HG02678 (cell line): ENCODE data around the gene EXOC2.

Source experiments
- ATAC-seq: cut with Tn5 transposase; IDR thresholded peaks from one replicate; pipeline ENCODE4 v1.9.1; 2021; ENCODE audit warnings: mild to moderate bottlenecking, moderate library complexity; ENCODE audit not compliant: unreplicated experiment

The EXOC2 gene

DNA sequence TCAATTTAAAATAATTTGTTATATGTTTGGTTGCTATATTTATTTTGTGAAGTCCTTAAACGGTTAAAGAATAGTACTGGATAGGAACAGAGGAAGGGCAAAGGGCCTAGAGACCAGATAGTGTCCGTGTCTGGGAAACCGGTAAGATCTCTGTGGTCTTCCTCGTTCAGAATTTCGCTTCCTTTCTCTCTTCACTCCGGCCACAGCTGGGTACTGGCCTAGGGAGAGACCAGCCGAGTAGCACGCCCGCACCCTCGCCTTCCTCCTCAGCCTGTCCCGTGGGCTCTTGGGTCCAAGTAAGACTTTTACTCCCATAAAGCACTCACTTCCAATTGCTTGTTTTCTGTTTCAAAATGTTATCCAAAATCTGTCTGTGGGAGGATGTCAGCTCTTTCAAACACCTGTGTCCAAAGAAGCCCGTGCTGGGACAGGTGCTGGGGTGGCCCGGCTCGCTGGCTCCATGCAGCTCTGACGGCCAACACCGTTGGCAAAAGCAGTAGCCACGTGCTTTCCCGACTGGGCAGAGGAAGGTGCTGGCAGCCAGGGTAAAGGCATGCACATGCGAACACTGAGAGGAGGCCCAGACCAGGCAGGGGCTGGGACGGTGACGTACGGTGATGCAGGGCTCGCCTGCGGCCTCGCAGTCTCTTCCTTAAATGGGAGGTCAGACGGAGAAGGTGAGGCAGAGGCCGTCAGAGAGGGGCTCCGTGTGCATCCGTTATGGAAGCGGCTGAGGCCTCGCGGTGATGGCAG is 189.2 kb downstream of the EXOC2 start:
- ATAC-seq, result no peak

DNA sequence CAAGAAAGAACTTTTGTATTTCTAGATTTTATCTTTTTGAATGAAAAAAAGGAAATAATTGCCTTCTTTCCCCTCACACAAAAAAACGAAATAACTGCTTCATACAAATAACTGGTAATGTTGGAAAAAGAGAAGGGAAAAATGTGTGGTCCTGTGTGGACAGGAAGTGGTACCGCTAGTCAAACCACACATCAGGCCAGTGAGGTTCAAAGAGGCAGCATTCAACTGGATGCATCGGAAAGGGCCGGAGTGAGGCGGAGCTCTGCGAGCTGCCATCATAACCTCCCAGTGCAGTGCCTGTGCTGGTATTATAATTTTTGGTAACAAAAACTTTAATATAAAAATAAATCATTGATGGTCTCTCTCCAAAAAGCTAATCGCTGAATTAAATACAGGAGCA is 190.2 kb downstream of the EXOC2 start:
- no peak for ATAC-seq

DNA sequence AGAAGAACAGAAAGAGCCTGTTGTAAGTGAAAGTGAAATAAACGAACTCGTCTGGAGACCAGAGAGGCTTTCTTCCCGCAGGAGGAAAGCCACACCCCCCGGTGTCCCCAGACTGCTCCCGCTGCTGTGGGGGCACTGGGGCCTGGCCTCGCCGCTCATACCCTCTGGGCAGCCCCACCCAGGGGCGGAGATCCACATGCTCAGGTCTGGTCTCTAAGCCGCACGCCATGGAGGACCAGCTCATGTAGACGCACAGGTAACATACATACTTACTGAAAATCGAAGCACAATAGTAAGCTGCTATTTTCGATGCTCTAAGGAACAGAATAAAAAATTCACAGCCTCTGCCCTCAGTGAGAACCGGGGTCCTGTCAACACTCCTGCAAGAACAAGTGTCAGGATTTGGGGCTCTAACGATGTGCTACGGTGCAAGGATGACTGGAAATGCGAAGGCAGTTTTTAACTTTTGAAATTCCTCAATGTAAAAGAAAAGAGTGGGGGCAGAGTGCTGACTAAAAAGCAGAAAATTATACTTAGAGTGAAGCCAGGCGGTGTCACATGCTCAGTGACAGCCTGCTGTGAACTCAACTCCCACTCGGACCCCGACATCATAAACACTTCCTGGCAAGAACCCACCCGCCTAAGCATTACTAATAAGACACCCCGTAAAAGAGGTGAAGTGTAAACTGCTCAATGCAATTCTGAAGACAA is 190.9 kb downstream of the EXOC2 start:
- ATAC-seq, result no peak

DNA sequence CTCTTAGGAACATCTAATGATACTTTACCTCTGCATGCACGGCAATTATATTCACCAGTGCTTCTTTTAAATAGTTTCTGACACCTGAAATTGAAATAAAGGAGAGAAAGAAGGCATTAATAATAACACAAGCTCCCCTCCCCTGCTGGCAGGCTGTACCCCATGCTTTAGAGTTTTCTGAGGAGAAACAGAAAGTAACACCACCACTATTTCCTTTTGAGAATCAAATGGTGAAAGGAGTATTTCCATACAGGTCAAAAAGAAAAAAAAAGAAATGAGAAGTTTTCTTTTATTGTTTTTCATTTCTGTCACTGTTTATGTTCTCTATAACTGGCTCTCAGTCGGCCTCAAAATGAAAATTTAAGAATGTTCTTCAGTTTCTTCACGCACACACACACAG is 193.3 kb downstream of the EXOC2 start:
- peak; percentile 47 for ATAC-seq

- peak; percentile 65 for ATAC-seq
Observed at GRCh38 chr6:498795-499231, 194.1 kb downstream of the EXOC2 start.

- no peak for ATAC-seq
Observed at GRCh38 chr6:497258-497657, 195.7 kb downstream of the EXOC2 start.

DNA sequence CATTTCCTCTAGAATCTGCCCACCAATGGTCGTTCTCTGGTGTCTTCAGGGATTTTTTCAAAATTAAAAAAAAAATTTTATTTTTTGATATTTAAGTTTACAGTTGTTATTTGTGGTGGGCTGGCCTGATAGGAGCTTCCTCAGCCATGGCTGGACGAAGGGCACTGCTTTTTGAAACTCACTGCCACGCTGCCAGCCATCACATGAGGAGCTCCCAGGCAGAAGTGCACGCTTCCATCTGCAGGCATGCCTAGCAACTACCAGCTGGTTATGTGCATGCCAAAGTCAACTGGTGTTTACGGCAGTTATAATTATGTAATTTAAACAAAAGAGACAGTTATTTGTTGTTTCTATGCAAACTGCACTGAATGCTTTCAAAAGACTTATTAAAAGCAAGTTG is 196.3 kb downstream of the EXOC2 start:
- ATAC-seq, result no peak

DNA sequence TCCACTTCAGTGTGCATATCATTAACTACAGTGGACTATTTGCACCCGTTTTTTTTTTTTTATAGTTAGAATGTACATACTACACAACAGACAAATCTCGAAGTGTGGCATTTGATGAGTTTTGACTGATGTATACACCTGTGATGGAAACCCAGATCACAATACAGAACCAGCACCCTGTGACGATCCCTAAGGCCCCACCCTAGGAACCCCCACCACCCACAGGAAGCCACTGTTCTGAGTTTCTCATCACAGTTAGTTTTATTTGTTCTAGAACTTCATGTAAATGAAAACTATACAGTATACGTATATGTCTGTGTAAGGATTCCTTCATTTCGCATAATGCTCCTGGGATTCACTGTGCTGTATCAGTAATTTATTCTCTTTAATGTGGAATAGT is 198.5 kb downstream of the EXOC2 start:
- no peak for ATAC-seq

- no peak for ATAC-seq
Observed at GRCh38 chr6:493840-494239, 199.1 kb downstream of the EXOC2 start.

DNA sequence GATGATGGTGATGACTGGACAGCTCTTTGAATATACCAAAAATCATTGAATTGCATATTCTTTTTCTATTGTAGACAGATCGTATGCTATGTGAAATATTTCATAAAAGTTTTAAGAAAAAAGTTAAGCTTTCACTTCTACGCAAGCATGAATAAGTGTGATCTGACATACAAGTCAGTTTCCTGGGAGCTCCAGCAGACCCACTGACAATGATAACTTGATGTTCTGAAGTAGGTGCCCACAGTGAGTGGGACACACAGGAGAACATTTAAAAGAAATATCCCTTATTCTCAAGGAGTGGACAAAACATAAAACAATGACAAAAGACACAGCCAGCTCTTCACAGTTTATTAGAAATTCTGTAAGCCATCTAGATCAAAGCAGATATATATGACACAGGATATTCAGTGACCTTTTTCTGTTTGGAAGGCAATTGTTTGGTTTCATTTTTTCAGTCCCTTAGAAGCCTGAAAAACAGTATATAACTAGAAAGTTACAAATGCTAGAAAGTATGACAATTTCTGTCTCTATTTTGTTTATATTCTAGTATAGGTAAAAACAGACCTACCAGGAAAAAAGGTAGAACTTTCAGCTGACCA is 200.0 kb downstream of the EXOC2 start:
- no peak for ATAC-seq

GRCh38 chr6:492178-492577 is 200.8 kb downstream of the EXOC2 start:
- no peak for ATAC-seq

DNA sequence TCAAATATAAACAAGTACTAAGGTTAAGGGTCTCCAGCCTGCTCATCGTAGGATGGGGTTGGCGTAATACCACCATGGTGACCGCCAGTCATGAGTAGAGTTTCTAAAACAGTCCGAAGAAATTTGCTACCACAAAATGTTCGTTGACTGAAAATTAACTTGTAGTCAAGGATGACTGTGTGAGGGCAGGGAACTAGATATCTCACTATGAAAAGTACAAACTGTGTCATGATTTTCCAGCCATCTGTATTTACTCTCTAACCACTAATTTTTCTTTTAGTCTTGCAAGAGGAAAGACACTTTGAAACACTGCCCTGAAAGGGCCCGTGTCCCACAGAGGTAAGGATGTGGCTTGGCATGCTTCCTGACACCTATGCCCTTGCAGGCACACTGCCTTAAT is 201.7 kb downstream of the EXOC2 start:
- no peak for ATAC-seq

DNA sequence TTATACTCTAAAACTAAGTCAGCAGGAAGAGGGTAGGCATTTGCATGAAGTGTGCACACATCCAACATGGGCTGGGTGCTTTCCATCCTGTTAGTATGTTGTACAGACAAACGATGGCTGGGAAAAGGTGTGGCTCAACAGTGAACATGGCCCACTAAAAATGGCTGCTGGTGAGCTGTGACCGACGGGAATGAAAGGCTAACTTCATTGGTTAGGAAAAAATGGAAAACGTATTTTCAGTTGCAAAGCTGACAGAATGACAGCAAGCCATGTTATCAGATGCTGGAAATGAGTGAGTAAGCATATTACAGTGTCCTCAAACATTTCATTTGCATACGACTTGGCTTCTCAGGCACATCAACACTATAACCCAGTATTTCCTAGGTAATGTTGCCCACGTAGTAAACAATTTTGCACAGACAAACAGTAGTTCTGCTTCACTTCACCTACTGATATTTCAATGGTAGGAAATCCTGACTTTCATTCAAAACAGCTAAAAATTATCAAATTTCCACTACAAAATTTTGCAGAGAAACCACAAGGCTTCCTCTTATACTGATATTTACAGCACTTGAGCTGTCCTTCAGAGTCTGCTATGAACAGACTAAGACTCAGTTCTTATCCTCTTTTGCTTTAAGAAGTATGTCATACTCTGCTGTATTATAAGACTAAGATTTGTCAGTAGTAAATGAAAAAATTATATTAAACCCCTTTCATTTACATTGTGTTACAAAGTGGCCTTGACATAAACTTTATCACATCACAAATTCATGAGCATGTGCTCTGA is 202.5 kb downstream of the EXOC2 start:
- ATAC-seq, result no peak

GRCh38 chr6:489762-490161 is 203.2 kb downstream of the EXOC2 start:
- ATAC-seq, result no peak

- ATAC-seq, result no peak
Observed at GRCh38 chr6:489001-489400, 203.9 kb downstream of the EXOC2 start.

DNA sequence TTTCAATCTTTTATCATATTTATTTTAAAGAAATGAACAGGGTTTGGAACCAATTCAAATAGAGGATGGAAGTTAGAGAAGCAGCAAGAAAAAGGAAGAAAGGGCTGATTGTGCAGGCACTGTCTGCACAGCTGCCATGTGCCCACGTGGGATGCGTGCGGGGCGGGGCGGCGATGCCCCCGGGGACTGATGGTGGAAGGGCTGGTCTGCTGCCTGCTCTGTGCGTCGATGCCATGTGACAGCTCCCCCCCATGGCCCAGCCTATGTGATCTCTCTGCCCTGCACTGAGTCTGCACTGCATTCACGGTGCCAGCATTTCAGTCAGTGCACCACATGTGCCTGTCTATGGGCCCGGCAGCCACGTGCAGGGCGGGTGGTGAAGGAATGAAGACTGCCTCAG is 205.0 kb downstream of the EXOC2 start:
- no peak for ATAC-seq

DNA sequence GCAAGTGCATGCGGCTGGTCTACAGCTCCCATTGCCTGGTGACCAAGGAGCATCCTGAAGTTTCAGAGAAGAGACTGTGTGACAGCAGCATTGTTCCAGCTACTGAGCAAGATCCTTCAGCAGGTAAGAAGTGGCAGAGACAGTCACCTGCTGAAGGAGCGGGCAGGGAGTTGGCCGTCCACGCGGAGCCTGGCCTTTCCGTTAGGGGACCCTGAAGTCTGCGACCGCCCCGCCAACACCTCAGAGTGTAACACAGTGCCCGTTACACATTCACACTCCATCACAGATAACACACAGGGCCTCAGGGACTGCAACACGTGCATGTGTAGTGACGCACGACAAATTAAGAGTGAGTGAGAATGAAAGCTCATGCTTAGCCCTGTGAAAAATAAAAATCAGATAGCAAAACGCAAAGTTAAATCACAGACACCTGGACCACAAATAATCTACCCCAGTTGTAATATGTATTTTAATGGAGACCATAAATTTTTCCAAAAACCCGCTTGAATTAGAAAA is 207.2 kb downstream of the EXOC2 start:
- ATAC-seq, result no peak

DNA sequence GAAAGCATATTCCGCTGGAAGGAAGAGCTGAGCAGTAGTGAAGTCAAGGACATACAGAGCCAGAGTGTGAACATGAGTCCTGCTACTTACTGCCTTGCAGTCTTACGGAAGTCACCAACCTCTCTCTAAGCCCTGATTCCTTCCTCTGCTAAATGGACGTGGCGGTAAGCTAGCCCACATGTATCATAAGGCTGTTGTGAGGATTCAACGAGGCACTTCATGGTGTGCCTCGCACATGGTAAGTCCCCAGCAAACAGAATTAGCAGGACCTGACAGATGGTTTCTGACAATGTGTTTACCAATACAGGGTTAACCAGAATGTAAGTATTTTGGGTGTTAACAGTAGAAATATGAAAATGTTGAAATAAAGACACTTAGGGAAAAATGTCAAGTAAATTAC is 208.2 kb downstream of the EXOC2 start:
- ATAC-seq, result no peak

GRCh38 chr6:484086-484745 is 208.7 kb downstream of the EXOC2 start:
- no peak for ATAC-seq

- no peak for ATAC-seq
Observed at GRCh38 chr6:475314-475713, 217.6 kb downstream of the EXOC2 start.
